HG03159 (cell line): Measurements from ENCODE around the gene RGS9.
A peak's percentile ranks its signal among the peaks of the same experiment; 100 is the strongest.
"Not testable (repeated sequence)": the region's sequence is repeated elsewhere in the genome, so short reads cannot be mapped to it uniquely, and the experiment has no call there.

Experiments used
- ATAC-seq: cut with Tn5 transposase; IDR thresholded peaks from one replicate; pipeline ENCODE4 v1.9.1; 2021; ENCODE audit warnings: mild to moderate bottlenecking, moderate library complexity; ENCODE audit not compliant: unreplicated experiment

RGS9 gene

DNA sequence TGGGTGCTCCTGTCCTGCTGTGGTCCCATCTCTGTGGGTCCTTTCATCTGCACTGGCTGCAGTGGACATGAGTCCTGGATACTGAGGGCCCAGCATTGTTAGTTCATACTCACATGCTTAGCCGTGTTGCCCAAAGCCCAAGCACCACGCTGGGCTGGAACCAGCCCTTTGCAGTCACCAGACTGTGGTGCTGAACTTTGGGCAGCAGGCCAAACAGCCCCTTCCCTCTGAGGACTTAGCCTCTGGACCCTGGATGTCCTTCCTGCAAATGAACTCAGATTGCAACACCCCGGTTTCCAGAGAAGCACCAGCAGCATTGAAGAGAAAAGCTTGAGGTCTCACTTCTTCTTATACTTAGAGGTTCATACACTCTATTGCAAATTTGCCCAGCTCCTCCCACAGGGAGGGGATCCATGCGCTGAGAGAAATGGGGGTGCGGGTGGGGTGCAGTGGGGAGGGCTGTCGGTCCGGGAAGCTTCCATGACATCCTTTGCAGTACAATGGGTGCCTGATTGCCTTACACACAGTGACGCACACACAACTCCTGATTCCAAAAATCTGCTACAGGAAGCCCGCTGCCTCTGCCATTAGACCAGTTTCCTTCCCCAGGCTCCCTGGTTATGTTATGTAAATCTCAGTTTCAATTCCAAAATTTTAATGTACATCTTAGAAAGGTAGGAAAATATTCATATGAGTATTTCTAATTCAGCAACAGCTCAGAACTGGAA, 65.8 kb downstream of the RGS9 start:
- ATAC-seq, result no peak

DNA sequence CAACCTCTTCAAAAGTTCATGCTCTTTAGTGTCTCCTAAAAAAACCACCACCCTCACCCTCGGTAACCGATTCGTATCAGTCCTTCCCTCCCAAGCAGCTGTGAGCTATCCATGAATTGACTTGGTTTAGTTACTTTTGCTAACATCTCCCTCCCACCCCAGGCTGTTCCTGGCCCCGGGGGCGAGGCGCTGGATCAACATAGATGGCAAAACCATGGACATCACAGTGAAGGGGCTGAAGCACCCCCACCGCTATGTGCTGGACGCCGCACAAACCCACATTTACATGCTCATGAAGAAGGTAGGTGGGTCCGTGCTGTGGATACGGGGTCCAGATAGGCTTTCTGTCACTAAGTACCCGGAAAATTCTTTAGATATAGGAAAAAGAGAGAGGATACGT, 66.8 kb downstream of the RGS9 start:
- no peak for ATAC-seq

DNA sequence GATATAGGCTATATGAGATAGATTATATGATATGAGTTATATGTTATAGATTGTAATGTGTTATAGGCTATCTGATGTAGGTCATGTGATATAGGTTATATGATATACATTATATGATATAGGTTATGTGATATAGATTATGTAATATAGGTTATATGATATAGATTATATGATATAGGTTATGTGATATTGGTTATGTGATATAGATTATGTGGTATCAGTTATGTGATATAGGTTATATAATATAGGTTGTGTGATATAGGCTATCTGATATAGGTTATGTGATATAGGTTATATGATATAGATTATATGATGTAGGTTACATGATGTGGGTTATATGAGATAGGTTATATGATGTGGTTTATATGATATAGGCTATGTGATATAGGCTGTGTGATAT, 68.5 kb downstream of the RGS9 start:
- no peak for ATAC-seq

DNA sequence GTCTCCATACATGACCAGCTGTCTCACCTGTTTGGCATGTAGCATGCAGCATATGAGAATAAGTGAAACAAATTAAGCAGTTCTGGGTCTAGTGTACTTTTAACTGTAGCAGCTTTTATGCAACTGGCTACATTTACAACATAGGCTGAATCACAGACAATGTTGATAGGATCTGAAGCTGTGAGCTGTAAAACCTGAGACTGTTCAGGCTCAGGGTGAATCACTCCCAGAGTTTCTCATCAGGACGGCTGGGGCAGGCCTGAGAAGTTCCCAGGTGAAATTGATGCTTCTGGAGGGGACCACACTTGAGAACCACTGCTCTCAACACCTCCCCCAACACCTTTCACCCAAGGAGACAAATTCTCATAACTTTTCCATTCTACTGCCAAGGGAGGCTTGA, 70.3 kb downstream of the RGS9 start:
- not testable (repeated sequence) for ATAC-seq

DNA sequence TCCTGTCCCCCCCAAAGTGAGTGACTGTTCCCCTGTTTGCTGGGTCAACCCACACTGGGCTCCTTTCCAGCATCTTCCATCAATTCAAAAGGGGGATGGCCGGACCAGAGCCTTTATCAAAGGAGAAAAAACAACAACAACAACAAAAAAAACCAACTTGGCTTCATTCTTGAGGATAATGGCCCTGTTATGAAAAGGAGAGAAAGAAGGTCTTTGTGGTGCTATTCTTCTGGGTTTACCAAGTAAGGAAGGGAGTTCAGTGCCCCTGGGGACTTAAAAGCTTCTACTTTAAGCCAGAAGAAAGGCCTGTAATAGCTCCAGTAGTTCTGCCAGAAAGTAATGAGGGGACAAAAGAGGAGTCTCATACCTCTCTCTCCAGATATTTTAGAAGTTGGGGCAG, 71.5 kb downstream of the RGS9 start:
- no peak for ATAC-seq

DNA sequence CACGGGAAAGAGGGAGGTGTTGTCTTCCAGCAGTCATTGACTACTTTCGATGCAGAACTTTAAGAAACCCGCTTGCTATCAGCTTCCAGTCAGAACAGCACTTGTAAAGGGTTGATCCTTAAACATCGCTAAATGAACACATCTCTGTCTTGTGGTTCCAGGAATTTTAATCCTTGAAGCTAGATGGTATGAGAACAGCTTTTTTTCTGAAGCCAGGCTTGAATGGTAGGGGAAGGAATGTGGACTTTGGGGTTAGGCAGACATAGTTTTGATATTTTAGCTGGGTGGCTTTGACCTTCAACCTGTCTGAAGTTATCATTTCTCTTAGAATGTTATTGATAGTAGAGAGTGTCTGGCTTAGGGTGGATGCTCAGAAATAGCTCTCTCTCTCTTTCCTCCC, 81.1 kb downstream of the RGS9 start:
- ATAC-seq, result no peak

DNA sequence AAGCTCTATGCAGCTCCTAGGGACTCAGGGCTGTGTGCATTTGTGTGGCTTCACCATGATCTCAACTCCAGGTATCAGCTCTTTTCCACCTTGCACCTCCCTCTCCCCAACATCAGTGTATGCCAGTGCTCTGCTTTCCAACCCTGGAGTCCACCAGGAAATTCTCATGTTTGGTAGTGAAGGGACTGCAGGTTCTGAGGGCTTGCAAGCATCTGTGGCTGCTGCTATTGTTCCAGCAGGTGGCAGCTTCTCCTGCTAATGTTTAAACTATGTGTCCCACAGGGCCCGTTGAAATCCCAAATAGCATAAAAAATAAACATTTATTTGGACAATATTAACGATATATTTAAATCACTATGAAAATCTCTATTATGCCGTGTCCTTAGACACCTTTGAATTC, 82.0 kb downstream of the RGS9 start:
- no peak for ATAC-seq

DNA sequence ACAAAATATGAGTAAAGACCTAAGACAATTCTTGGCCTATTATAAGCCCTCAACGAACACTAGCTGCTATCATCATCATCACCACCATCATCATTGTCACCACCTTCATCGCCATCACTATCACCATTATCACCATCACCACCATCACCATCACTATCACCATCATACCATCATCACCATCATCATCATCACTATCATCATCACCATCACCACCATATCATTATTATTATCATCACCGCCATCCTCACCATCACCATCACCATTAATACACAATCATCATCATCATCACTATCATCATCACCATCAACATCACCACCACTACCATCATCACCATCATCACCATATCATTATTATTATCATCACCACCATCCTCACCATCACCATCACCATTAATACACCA, 82.5 kb downstream of the RGS9 start:
- ATAC-seq, result no peak

DNA sequence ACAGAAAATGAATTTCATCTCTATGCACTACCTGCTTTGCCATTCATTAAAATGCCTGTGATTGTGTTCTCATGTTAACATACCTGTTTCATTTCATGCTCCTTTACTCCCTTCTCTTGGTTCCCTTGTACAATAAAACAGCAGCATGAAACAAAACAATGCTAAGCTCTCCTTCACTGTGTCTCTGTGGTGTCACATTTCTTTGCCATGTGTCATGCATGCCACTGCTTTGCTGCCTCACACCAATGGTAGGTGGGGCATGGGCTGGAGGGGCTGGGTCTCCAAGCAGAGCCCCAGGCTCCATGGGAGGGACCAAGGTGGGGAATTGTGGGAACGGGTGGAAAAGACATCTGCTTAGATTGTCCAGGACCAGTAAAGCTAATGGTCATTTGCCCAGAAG, 83.6 kb downstream of the RGS9 start:
- ATAC-seq, result no peak

DNA sequence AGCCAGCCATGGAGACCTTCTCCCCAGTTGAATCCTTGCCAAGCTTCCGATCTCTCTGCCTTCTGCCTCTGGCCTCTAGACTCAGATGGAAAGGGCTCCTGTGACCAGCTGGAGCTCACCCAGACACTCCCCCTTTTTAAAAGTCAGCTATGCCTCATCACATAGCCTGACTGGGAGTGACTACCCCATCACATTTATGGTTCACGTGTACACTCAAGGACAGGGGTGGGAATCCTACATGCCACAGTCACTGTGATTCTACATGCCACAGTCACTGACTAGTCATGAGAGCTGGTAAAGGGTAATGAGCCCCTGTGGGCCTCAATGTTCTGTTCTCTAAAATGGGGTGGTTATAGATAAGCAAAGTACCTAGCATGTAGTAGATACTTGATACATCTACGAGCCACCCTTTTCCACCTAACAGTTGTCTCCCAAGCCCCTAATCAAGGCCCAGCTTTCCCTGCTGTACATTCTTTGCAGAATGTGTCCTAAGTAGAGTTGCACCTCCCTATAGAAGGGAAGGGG, 85.1 kb downstream of the RGS9 start:
- ATAC-seq, result no peak

DNA sequence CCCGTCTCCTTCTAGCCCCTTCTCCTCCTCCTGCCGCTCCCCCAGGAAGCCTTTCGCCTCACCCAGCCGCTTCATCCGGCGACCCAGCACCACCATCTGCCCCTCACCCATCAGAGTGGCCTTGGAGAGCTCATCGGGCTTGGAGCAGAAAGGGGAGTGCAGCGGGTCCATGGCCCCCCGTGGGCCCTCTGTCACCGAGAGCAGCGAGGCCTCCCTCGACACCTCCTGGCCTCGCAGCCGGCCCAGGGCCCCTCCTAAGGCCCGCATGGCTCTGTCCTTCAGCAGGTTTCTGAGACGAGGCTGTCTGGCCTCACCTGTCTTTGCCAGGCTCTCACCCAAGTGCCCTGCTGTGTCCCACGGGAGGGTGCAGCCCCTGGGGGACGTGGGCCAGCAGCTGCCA, 87.9 kb downstream of the RGS9 start:
- ATAC-seq, result no peak

DNA sequence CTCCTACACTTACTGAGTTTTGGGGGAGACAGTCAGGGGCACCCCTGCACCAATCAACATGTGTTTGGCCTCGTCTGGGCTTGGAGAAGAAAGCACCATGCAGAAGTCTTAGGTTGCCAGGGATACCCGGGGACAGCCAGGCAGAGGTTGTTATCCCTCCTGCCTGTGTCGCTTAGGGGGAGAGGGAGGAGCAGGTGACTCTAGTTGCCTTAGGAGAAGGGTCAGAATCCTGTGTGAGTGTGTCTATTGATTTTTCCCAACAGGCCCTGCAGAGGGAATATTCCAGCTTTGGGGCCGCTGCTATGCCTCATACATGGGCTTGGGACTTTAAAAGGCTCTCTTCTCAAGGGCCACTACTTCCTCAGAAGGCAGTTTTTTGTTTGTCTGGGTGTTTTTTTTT, 89.1 kb downstream of the RGS9 start:
- ATAC-seq, result no peak

DNA sequence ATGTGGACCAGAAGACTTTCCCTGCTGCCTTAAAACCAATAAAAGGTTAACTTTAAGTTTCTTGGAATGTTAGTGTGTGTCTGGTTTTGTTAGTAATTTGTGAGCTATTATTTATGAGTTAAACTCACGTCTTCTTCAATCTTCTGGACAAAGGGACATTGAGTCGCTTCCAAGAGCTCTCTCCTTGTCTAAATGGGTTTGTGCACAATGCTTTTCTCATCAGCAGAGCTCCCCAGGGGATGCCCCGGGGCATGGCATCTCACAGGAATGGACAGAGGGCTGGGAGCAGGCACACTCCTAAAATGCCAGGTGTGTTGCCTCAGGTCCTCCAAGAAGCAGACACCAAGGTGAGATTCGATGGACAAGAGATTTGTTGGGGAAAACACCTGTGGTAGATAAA, 90.5 kb downstream of the RGS9 start:
- ATAC-seq, result no peak

DNA sequence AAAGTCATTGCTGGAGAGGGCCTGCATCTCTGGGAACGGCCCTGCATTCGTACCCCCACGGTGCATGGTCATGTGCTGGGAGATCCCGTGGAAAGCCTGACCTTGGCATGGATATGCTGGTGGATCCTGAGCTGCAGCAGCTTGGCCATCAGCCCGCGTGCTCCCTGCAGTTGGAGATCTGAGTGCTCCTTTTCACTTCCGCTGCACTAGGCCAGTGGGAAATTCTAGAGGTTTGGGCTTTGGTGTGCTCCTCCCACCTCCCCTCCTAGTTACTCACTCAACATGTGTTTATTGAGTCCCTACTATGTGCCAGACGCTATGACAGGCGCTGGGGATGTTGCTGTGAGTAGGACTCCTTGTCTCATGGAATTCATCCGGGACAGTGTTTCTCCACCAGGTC, 91.1 kb downstream of the RGS9 start:
- no peak for ATAC-seq

DNA sequence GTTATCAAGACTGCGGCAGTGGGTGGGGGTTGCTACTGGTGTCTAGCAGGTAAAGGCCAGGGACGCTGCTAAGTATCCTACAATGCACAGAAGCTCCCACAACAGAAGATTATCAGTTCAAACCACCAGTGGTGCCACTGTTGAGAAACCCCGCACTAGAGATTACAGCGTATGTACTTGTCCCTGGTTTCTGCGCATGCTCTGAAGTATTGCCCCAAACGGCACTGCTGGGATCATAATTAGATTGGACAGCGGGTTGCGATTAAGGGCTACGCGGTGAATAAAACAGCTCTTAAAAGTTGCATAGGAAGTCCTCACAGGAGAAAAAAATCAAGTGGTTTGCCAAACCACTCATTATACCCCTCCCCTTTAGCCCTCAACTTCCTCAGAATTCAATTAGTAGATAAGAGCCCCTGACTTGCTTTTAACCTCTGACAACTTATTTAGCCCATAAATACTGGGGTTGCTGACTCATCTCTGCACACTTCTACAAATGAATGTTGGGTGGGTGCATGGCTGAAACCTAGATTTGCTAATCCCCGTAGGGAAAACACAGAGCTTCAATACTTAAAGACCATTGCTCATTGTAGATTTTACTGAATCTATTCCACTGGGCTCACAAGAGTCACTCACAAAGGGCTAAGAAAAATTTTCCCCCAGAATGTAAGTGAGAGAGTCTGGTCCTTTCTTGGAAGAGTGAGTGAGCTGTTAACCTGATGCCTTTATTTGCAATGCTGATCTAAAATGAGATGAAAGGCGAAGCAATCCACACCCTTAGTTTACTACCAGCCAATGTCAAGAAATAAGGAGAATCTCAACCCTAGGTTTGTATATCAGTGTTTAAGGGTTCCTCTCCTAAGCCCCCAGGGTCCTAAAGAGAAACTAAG, 91.8 kb downstream of the RGS9 start:
- peak; percentile 49 for ATAC-seq

DNA sequence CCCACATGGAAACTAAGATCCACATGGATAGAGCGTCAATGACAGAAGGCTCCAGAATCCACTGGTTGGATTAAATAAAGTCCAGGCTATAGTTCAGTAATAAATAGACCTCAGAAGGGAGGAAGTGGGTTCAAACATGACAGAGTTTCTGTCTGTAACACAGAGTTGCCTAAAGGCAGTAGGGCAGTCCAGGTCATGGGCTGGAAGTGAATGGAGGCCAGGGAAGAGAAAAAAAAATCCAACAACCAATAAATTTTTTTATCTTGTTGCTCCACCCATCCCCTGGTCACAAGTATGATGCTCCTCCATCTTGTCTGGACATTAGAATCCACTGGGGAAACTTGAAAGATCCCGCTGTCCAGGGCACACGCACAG, 92.4 kb downstream of the RGS9 start:
- ATAC-seq, result no peak

DNA sequence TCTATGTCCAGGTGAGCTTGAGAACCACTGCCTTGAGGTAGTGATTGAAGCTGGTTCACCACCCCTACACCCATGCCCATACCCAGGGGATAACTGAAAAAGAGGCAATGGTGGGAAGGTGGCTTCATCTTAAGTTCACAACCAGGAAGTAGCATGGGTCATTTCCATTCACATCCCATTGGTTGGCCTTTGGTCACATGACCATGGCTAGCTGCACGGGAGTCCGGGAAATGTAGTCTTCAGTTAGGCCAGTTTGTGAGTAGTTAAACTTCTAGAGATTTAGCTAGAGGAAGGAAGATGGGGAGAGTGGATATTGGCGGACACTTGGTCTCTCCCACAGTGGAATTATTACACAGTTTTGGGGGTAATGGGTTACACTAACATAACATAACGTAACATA, 92.9 kb downstream of the RGS9 start:
- no peak for ATAC-seq

DNA sequence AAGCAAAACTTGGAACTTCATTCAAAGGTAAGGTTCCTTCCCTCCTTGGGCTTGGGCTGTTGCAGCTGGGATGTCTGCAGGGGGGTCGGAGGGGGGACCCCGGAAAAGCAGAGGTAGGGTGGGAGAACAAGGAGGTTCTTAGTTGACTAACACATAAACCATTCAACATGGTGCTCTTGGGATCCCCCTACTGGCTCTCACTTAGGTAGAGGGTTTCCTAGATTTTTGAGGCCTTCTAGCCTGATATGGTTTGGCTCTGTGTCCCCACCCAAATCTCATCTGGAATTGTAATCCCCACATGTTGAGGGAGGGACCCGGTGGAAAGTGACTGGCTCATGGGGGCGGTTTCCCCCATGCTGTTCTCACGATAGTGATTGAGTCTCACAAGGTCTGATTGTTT, 93.9 kb downstream of the RGS9 start:
- no peak for ATAC-seq

DNA sequence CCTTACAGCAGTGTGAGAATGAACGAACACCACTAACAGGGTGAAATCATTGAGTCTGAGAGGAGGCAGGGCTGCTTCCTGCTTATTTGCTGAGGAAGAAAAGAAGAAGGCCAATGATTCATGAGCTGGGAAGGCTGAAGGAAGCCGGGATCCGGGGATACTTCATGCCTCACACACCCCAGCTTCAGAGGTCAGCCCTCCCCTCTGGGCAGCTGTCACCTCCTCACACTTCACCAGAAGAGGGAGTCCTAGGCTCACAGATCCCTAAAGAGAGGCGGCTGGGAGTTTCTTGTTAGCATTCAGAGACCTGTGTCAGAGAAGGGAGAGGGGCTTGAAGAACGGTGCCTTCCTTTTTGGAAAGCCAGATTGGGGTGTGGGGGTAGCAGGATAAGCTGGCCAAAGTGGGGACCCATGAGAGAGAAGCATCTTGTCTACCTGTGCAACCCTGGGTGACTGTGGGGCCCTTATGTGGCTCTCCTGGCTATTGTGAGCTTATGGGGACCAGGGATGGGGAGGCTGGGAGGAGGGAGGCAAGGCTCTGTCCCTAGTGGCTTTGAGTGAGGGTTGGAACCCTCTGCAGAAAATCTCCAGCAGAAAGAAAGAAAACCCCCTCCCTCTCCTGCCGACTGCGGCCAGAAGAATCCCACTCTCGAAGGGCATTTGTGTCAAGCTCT, 94.6 kb downstream of the RGS9 start:
- ATAC-seq, result peak; percentile 47

DNA sequence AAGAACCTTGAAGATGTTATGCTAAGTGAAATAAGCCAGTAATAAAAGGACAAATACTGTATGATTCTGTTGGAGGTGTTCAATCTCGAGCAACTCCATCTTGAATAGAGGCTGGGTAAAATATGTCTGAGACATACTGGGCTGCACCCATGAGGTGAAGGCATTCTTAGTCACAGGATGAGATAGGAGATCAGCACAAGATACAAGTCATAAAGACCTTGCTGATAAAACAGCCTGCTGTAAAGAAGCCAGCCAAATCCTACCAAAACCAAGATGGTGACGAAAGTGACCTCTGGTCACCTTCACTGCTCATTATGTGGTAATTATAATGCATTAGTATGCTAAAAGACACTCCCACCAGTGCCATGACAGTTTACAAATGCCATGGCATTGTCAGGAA, 98.1 kb downstream of the RGS9 start:
- no peak for ATAC-seq

DNA sequence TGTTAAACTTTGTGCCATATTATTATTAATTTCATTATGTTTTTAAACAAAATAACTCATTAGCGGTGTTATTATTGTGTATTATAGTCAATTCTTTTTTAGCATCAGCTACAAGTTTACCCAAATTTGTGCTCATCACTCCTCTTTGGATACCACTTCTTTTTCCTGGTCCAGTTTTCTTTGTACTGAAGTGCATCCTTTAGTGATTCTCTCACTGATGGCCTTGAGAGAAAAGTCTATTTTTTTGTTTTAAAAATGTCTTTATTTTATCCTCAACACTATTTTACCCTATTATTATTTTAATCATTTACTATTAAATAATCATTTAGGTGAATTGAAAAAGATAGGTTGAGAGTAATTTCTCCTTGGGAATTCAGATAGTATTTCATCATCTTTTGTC, 99.2 kb downstream of the RGS9 start:
- no peak for ATAC-seq
